Stromal cell of bone marrow (primary cell): Measurements from ENCODE around the gene SLC16A2.

ENCODE experiments used
- DNase-seq: peaks from one replicate; pipeline ENCODE4 v3.0.0-alpha.2; 2012; ENCODE audit warnings: low read depth

The SLC16A2 gene

DNA sequence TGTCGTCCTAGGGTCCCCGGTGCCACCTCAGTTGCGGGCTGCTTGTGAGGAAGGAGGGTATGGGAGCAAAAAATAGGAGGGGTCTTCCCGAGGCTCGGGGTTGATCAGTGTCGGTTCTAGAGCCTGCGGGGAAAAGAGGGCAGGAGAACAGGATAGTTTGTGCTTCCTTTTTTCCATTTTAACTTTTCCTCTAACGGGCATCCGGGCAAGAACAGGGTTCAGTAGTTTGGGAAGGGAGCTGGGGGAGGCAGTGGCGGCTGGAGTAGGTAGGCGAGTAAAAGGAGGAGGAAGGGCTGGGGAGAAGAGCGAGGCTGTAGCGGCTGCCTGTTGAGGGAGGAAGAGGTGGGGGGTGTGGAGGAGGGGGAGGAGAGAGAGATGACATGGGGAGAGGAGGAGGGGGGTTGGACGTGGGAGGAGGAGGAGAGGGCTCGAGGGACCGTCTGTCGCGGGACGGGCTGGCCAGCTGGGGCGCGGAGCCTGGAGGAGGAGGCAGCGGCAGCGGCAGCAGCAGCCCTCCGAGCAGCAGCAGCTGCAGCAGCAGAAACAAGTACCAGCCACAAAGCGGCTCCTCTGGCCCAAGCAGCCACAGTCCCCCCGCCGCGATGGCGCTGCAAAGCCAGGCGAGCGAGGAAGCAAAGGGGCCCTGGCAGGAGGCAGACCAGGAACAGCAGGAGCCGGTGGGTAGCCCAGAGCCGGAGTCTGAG is at the start of gene SLC16A2:
TSS of gene SLC16A2 (plus strand) at position 458 of the 704 bp plus-strand sequence. CDS start at position 603, 145 bp downstream.
- peak; percentile 40 for DNase-seq

DNA sequence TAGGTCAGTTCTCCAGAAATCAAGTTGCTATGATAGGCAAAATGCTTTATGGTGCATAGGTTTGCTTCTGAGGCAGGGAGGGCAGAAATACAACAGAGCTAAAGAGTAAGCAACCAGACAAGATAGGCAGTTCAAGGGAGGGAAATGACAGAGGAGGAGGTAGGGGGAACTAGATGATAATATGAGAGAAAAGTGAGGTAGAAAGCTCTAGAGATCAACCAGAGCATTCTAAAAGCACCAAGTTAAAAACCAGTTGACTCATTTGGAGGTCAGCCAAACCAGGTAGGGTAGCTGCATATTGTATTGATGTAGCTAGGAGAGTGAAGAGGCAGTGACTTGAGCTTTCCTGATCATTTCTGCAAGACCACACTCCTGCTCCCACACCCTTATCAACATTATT is 49.0 kb upstream of the SLC16A2 start:
- DNase-seq, result no peak

DNA sequence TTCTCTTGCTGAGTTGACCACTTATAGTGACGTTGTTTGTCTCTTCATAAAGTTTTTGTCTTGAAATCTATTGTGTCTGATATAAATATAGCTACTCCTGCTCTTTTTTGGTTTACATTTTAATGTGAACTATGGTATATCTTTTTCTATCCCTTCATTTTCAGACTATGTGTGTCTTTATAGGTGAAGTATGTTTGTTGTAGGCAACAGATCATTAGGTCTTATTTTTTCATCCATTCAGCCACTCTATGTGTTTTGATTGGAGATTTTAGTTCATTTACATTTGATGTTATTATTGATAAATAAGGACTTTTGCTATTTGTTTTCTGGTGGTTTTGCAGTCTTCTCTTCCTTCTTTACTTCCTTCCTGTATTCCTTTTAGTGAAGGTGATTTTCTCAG is 44.0 kb upstream of the SLC16A2 start:
- no peak for DNase-seq

DNA sequence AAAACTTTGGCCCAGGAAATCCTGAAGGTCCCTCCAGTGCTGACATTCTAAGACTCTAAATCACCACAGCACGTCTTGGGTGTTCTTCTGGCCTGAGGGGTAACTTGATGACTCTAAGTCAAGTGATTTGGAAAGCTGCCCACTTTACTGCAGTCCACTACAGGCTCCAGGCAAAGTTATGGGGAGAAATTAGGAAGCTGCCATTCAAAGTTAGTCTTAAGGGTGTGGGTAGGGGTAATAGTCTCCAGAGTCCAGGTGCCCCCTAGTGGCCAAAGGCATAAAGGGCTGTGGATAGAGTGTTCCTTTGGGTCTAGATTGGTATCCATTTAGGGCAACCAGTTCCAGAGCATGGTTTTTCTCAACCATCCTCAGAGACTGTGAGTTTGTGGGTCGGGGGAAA is 38.7 kb upstream of the SLC16A2 start:
- peak; percentile 39 for DNase-seq

DNA sequence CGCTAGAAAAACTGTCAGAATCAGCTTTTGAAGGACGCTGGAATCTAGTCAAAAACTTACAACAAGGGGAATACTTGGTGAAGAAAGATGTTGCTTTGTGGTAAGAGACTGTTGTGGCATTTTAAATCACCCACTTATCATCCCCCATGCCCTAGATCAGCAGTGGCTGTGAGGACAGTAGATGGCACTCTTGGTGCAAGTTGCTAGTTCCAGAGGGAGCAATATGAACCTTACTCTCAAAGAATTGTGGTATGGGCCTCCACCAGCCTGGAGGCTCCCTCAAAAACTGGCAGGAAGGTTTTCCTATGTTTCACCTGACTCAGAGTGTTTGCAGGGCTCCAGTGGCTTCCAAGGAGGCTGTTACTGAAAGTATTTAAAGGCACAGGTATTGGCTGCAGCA is 37.7 kb upstream of the SLC16A2 start:
- peak; percentile 28 for DNase-seq

DNA sequence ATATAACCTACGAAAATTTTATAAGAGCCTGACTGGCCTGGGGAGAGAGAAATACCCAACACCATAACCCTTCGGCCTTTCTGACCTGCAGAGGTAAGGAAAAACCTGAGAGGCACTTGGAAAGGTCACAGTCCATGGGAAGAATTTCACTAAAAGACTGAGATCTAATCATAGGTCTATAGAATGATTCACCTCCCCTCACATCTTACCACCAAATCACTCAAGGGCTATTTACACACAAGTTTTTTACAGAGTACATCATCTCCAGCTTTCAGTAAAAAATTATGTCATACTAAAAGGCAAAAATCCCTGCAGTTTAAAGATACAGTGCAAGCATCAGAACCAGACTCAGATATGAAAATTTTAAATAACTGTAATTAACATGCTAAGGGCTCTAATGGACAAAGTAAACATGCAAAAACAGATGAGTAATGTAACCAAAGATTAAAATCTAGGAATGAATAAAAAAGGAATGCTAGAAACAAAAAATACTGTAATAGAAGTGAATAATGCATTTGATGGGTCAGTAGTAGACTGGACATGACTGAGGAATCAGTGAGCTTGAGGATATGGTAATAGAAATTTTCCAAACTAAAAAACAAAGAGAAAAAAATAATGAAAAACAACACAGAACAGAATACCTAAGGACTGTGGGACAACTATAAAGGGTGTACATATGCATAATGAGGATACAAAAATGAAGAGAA is 32.1 kb upstream of the SLC16A2 start:
- no peak for DNase-seq

DNA sequence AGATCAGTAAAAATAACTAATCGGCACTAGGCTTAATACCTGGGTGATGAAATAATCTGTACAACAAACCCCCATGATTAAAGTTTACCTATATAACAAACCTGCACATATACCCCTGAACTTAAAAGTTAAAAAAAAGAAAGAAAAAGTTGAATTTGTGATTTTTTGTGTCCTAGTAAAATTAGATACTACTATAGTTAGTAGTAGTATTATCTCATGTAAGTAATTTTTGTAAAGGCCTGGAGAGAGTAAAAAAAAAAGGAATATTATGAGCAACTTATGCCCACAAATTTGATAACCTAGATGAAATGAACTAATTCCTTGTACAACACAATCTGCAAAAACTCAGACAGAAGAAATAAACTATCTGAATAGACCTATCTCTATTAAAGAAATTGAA is 25.7 kb upstream of the SLC16A2 start:
- no peak for DNase-seq

DNA sequence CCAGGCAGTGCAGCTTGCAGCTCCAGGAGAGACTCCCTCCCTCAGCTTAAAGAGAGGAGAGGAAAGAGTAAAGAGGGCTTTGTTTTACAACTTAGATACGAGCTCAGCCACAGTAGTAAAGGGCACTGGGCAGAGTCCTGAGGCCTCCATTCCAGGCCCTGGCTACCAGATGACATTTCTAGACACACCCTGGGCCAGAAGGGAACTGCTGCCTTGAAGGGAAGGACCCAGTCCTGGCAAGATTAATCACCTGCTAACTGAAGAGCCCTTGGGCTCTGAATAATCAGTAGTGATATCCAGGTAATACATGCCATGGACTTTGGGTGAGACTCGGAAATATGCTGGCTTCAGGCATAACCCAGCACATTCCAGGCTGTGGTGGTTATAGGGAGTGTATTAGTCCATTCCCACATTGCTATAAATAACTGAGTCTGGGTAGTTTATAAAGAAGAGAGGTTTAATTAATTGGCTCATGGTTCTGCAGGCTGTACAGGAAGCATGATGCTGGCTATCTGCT is 15.3 kb upstream of the SLC16A2 start:
- no peak for DNase-seq

DNA sequence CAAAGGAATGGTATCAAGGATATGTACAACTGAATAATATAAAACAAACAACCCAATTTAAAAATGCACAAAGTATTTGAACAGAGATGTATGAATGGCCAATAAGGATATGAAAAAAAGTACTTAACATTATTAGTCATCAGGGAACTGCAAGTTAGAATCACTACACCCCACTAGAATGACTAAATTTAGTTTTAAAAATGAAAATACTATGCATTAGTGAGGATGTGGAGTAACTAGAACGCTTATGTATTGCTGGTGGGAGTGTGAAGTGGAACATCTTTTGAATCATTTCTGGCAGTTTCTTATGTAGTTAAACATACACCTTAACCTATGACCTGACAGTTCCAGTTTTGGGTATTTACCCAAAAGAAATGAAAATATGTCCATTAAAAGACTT is 13.0 kb upstream of the SLC16A2 start:
- DNase-seq, result no peak

DNA sequence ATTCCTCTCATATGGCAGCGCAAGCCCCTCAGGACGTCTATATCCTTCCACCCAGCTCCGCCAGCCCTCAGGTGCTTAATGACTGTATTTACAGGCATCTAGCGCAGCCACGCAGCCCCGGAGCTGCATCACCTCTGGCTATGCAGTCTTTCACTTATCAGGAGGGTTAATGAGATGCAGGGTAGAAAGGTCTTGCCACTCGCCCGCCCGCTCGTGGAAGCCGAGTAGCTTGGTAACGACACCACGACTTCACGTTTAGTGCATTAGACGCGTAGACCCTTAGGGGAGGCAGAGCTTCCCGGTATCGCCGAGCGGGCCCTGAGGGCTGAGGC is 1.5 kb upstream of the SLC16A2 start:
- no peak for DNase-seq

DNA sequence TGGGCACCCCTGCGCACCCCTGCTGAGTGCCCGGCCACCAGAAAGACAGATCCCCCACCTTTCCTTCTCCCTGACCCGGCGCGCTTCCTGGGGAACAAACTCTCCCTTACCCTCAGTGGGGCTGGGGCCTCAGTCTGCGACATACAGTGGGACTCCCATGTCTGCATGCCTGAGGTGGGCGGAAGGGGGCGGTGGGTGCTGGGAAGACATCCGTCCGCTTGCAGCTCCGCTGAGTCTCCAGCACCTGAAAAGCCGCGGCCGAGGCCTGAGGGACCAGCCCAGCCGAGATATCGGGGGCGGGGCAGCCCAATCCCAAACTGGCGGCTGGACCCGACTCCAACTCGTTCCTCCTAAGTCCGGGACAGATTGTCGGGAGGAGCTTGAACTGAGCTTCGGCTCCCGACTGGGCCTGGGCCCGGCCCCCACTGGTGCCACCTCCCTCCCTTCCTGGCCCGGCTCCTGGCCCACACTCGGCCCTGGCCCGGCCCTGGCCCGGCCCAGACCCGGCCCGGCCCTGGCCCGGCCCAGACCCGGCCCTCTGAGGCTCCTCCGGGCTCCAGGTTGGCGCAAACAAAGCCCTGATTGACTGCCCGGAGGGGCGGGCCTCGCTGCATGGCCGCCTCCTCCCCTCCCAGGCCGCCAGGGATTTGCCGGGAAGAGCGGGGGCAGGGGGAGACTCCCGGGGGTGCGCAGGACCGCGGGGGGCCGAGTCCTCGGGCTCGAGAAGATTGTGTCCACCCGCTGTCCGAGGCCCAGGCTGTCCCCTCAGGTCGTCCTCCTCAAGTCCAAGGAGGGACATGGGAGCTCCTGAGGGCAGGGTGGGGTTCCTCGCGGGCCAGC is 877 bp upstream of the SLC16A2 start:
- DNase-seq, result peak; percentile 40

DNA sequence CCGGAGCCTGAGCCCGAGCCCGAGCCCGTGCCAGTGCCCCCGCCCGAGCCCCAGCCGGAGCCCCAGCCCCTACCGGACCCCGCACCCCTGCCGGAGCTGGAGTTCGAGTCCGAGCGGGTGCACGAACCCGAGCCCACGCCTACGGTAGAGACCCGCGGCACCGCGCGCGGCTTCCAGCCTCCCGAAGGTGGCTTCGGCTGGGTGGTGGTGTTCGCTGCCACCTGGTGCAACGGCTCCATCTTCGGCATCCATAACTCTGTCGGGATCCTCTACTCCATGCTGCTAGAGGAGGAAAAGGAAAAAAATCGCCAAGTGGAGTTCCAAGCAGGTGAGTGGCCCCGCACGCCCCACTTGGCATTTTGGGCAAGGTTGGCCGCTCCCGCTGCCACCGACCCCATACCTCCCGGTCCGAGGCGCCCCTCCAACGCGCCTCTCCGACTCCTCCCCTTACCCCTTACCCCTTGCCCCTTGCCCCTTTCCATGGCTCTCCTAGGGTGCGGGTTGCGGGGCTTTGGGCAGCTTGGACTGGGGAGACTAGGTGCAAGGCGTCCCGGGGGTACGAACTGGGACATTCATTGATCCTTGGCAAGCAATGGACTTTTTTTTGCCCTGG is 553 bp downstream of the SLC16A2 start:
- no peak for DNase-seq

DNA sequence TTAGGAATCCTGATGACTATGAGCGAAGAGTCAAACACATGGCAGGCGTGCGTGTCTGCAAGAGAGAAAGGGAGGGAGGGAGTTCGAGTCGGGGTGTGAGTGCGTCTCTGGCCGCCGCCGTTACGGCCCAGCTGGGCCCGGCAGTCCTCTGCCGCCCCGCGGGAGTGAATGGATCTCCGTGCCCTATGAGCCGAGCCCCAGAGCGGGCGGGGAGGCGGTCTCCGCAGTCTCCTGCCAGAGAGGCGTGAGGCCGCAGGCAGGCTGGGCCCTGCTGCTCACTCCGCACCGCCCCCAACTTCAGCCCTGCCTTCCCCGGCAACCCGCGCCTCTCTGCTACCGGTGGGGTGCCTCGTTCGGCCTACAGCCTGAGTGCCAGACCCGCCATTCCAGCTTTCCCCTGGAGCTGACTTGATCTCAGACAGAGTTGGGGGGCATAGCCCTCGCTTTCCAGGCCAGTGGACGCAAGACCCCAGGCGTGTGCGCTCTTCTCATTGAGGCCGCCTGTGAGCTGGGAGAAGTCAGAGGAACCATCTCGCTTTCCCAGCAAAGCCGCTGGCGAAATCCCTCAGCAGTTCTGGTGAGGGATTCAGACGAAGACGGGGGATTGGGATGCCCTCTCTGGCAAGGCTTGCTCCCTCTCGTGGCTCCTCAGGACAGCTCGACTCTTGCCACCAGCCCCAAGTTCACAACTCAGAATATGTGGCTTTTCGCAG is 1.4 kb downstream of the SLC16A2 start:
- DNase-seq, result peak; percentile 18

DNA sequence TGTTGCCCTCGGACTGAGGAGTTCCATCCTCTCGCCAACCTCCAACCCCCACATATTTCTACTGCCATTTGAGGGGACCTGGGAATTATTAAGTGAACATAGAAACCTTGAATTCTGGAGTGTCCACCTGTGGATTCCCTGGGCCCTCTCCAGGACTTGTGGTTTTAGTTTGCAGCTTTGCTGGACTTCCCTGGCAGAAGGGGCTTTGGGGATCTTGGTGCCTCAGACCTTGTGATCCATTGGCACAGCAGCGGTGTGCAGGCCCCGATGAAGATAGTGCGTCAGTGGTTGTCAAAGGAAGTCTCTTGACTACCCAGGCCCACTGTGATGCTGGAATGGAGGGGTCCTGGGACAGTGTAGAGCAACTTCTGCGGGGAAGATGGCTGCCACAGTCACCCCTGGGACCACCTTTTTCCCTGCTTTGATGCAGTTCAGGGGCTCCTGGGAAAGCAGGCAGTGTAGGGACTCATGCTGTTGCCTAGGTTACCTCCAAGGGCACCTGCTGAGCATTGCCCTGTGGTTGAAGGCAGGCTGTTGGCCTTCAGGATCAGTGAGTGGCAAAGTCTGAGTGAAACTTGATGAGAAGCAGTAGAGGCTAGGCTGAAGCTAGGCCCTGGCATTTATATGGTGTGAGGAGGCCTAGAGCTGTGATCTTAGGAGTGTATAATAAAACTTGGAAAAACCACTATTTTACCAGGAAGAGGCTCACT is 2.2 kb downstream of the SLC16A2 start:
- DNase-seq, result no peak

DNA sequence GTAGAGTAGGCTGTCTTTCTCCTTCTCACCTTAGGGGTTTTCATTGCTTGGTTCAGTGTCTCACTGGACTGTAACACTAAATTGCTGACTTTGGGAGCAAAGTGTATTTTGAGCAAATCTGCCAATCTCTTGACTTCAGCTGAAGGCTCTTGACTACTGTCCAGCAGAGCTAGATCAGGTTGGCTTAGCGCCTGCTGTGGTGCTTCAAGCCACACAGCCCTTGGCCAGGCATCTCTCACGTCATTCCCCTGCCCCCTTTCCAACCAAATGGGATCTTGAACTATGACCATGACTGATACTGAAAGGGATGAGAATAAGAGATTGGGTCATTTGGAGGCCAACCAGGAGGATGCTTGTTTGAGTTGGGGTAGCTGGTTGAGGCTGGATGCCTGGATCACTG is 4.8 kb downstream of the SLC16A2 start:
- no peak for DNase-seq

DNA sequence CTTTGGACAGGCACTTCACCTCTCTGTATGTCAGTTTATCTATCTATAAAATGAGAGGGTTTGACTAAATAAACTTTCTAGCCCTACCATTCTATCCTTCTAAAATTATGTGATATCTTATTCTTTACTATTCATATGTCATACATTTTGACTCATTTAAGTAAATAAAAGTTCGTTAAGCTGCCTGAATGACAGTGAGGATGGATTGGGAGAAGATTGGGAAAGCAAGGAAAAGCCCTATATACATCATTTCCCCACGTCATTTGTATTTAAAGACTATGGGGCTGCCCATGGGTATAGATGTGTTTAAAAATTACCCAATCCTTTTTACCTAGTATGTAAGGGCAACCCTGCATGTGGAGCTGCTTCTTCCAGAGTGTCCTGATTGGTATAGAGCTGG is 5.3 kb downstream of the SLC16A2 start:
- DNase-seq, result no peak

DNA sequence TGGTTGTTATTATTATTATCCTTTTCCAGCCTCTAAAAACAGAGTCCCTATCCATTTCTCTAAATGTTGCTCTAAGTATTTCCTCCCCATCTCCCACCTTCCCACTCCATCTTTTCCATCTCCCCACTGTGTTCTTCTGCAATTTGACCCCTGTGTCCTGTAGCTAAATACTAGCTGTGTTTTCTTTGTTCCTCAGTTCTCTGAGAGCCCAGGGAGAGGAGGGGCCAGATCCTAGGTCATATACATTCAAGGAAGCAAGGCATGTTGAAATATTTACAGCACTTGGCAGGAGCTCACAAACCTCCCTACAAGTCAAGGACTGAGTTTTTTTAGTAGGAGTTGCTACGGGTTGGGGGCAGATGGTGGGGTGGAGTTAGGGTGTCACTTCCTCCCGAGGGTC is 10.5 kb downstream of the SLC16A2 start:
- no peak for DNase-seq

DNA sequence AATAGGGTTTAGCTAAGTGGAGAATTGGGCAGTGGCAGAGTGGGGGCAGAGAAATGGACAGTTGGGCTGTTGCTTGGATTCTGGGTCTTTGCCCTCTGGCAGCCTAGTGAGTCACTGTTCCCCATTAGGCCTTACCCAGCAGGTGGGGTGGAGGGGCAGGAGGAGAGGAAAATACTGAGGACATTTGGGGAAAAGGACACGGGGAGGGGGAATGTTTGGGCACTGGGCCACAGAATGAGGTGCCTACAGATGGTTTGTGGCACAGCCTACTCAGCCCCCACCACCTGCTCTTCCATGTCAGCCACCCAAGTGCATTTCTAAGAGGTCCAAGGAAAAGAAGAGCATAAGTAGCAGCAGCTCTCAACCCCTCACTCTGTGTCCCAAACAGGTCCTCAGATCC is 13.0 kb downstream of the SLC16A2 start:
- no peak for DNase-seq

DNA sequence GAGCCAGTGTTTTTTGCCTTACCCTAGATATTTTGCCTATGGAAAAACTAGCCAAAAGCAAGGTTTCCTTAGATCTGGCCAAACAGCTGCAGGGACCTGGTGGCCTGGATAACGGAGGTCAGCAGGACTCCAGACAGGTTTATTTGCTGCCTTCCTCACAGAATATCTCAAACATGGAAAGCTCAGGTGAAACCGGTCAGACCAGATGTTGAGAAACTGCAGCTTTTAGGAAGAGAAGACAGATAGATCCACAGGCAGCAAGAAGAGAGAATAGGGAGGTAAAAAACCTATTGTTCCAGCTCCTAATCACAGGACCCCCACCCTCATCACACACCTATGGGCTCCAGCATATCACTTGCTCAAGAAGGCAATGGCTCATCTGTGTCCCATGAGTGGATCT is 16.2 kb downstream of the SLC16A2 start:
- DNase-seq, result no peak

DNA sequence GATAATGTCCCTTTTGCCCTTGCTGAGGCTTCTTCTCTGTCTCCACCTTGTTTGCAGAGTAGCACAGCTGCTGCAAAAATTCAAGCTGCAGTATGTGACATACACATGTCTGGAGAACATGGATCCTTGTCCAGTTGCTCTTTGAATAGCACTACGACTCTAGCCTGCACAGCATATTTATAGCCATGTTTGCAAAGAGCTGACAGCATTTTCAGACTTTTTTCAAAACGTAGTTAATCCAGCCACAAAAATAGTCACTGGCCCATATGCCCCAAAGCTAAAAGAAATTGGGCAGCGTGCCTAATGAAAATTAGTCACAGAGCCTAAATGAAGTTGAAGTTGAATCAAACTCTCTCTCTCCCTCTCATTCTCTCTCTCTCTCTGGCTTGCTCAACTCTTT is 17.5 kb downstream of the SLC16A2 start:
- no peak for DNase-seq

DNA sequence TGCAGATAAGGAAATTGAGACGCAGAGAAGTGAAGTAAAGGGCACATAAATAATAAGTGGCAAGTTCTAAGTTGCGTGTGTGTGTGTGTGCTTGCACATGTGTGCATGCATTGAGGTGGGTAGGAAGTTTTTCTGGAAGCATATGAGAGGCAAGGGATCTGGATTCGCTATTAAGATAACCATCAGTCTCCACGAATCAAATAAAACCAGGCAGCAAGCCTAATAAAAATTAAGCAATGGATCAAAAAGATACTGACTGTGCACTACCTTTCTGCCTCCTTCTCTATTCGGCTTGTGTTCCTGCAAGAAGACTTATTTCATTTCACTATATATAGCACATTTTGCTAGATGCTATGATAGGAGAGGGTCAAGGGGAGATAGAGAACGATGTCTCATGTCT is 23.8 kb downstream of the SLC16A2 start:
- no peak for DNase-seq
